Measurements from ENCODE around the gene HORMAD2. TPM values are rescaled to one million over a fixed set of nuclear protein-coding genes. Genes with fewer than 3 reads are reported as not detected.

The HORMAD2 gene
- total and polyA plus RNA-seq, 2 donors (not counting 1 experiment from before 2014, with no cell fraction given) = not detected

- peaks cover 14% of the 10 kb centered on the region for H3K9me3 Mint-ChIP-seq (ENCODE audit: insufficient read depth)
- peaks cover 4 to 16% (median 15%) of the 10 kb centered on the region in 3 donors for H3K9me3 ChIP-seq (ENCODE audit: control extremely low read depth in 1 of 3, control insufficient read depth in 2 of 3, insufficient read depth in 1 of 3, low read length in 2 of 3)
- POLR2A ChIA-PET = no interaction called here
These were observed 17.3 kb upstream of the HORMAD2 start for GRCh38 chr22:30062950-30063349.

DNA sequence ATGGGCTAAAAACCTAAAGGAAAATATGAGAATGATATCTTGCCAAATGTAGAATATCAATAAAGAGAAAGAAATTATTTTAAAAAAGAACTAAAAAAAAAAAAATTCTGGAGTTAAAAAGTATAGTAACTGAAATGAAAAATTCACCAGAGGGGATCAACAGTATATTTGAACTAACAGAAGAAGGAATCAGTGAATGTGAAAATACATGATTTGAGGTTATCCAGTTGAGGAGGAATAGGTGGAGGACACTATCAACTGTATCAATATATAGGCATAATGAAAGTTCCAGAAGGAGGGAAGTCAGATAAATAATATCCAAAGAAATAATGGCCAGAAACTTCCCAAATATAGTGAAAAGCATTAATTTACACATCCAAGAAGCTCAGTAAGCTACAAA lies 16.1 kb upstream of the HORMAD2 start:
- Histone ChIP-seq H3K79me2 (ENCODE audit: control insufficient read depth, insufficient read depth, low read length) (no peaks in the 10 kb centered on the region), H3K9ac (ENCODE audit: low read length) (no peak overlapping the region), H3K4me3 (ENCODE audit: control extremely low read depth in 1 of 5, extremely low read depth in 1 of 5, insufficient read depth in 1 of 5, low read depth in 2 of 5, low read length in 4 of 5) (no peak overlapping the region), H3K4me1 (ENCODE audit: control insufficient read depth in 2 of 2, insufficient read depth in 2 of 2, low read length in 2 of 2) (no peaks in the 10 kb centered on the region), H3K4me2 (replicated peaks; ENCODE audit: low read depth, low read length, poor library complexity, severe bottlenecking) (no peak overlapping the region), H3K27me3 (replicated peaks in 1 of 4; ENCODE audit: control extremely low read depth in 1 of 4, control insufficient read depth in 3 of 4, insufficient read depth in 4 of 4, low read length in 3 of 4) (no peaks in the 10 kb centered on the region), H3K36me3 (replicated peaks in 1 of 2; ENCODE audit: control extremely low read depth in 1 of 2, control insufficient read depth in 1 of 2, extremely low read depth in 1 of 2, insufficient read depth in 2 of 2, low read length in 1 of 2) (no peaks in the 10 kb centered on the region), H3K9me3 (ENCODE audit: control extremely low read depth in 1 of 3, control insufficient read depth in 2 of 3, insufficient read depth in 1 of 3, low read length in 2 of 3) (peaks cover 4 to 16% (median 12%) of the 10 kb centered on the region in 3 donors), H2AFZ (ENCODE audit: insufficient read depth, low read depth, low read length, poor library complexity, severe bottlenecking) (no peak overlapping the region), H4K20me1 (ENCODE audit: control insufficient read depth, insufficient read depth, low read length, poor library complexity, severe bottlenecking) (no peaks in the 10 kb centered on the region), H3K27ac (ENCODE audit: low read length in 2 of 2) (no peak overlapping the region)
- DNase-seq (no peak), ATAC-seq (ENCODE audit: low read depth) (no peak)
- no peak overlapping the region for H3K4me3 Mint-ChIP-seq
- peaks cover 12% of the 10 kb centered on the region for H3K9me3 Mint-ChIP-seq (ENCODE audit: insufficient read depth)
- TF ChIP-seq EZH2 (IDR thresholded peaks at IDR 0.05; ENCODE audit: borderline replicate concordance, insufficient read depth, low read depth, low read length, poor library complexity, severe bottlenecking) = no peak
- no peak for TF ChIP-seq CTCF (IDR thresholded peaks at IDR 0.05)
- H3K27ac Mint-ChIP-seq = no peak overlapping the region
- ChIA-PET CTCF (no interaction called here), POLR2A (no interaction called here)
- intact Hi-C loops (cut with micrococcal nuclease) = no loop called here
- H3K4me1 Mint-ChIP-seq = no peaks in the 10 kb centered on the region
- peaks cover 18% of the 10 kb centered on the region for H3K27me3 Mint-ChIP-seq

More at GRCh38 chr22:30062950-30063349, 17.3 kb upstream of the HORMAD2 start:
- no peak for ATAC-seq (ENCODE audit: low read depth)
- Histone ChIP-seq H3K27ac (ENCODE audit: low read length in 2 of 2) (no peak overlapping the region), H2AFZ (ENCODE audit: insufficient read depth, low read depth, low read length, poor library complexity, severe bottlenecking) (no peak overlapping the region), H4K20me1 (ENCODE audit: control insufficient read depth, insufficient read depth, low read length, poor library complexity, severe bottlenecking) (no peaks in the 10 kb centered on the region), H3K79me2 (ENCODE audit: control insufficient read depth, insufficient read depth, low read length) (no peaks in the 10 kb centered on the region), H3K36me3 (replicated peaks in 1 of 2; ENCODE audit: control extremely low read depth in 1 of 2, control insufficient read depth in 1 of 2, extremely low read depth in 1 of 2, insufficient read depth in 2 of 2, low read length in 1 of 2) (no peaks in the 10 kb centered on the region), H3K4me1 (ENCODE audit: control insufficient read depth in 2 of 2, insufficient read depth in 2 of 2, low read length in 2 of 2) (no peaks in the 10 kb centered on the region), H3K9ac (ENCODE audit: low read length) (no peak overlapping the region), H3K4me3 (ENCODE audit: control extremely low read depth in 1 of 5, extremely low read depth in 1 of 5, insufficient read depth in 1 of 5, low read depth in 2 of 5, low read length in 4 of 5) (no peak overlapping the region), H3K27me3 (replicated peaks in 1 of 4; ENCODE audit: control extremely low read depth in 1 of 4, control insufficient read depth in 3 of 4, insufficient read depth in 4 of 4, low read length in 3 of 4) (no peaks in the 10 kb centered on the region), H3K4me2 (replicated peaks; ENCODE audit: low read depth, low read length, poor library complexity, severe bottlenecking) (no peak overlapping the region)
- intact Hi-C loops (cut with micrococcal nuclease) = no loop called here
- CTCF ChIA-PET = no interaction called here
- WGBS (ENCODE audit: insufficient coverage) = 86% methylated on average over 1 of the region's 1 CpG
- H3K4me1 Mint-ChIP-seq = no peaks in the 10 kb centered on the region
- no peak overlapping the region for H3K4me3 Mint-ChIP-seq
- no peak overlapping the region for H3K27ac Mint-ChIP-seq
- peaks cover 17% of the 10 kb centered on the region for H3K27me3 Mint-ChIP-seq
- TF ChIP-seq CTCF (IDR thresholded peaks at IDR 0.05) (no peak), EZH2 (IDR thresholded peaks at IDR 0.05; ENCODE audit: borderline replicate concordance, insufficient read depth, low read depth, low read length, poor library complexity, severe bottlenecking) (no peak)
- no peak for DNase-seq

Measured in B cell (primary cell).